Calu3 (cell line): Measurements from ENCODE around the gene EHD3. TPM values are rescaled to one million over a fixed set of nuclear protein-coding genes. Genes with fewer than 3 reads are reported as not detected.

ENCODE experiments used
- BruUV-seq: library from RNA; stranded (reverse); fragments of 400-500 nt; replicated peaks from 2 replicates; lab custom pipeline; 2021; lab: Mats Ljungman, UMichigan
- CTCF ChIA-PET: fragments of 300-600 bp; sonication (Branson Sonifier 250); formaldehyde crosslinking; loops from one replicate; lab custom pipeline; 2022; ENCODE audit warnings: antibody characterized with exemption; lab: Charles Lee
- DNase-seq: peaks from one replicate; pipeline ENCODE4 v3.0.0; 2022
- H3K27ac Mint-ChIP-seq: one replicate; pipeline ENCODE4 v1.8.0; 2022; ENCODE audit warnings: mixed read lengths; ENCODE audit not compliant: unreplicated experiment
- H3K27me3 Mint-ChIP-seq: one replicate; pipeline ENCODE4 v1.8.0; 2022; ENCODE audit warnings: mixed read lengths; ENCODE audit not compliant: unreplicated experiment
- H3K36me3 Mint-ChIP-seq: one replicate; pipeline ENCODE4 v1.8.0; 2022; ENCODE audit warnings: mild to moderate bottlenecking, moderate library complexity, mixed read lengths; ENCODE audit not compliant: insufficient read depth, unreplicated experiment
- H3K4me1 Mint-ChIP-seq: one replicate; pipeline ENCODE4 v1.8.0; 2022; ENCODE audit warnings: mild to moderate bottlenecking, low read depth, mixed read lengths; ENCODE audit not compliant: unreplicated experiment
- H3K4me3 Mint-ChIP-seq: one replicate; pipeline ENCODE4 v1.8.0; 2022; ENCODE audit warnings: mild to moderate bottlenecking, low read depth, moderate library complexity, mixed read lengths; ENCODE audit not compliant: unreplicated experiment
- H3K9me3 Mint-ChIP-seq: one replicate; pipeline ENCODE4 v1.8.0; 2022; ENCODE audit warnings: low read depth, mixed read lengths; ENCODE audit not compliant: unreplicated experiment
- CTCF ChIP-seq: fragments of 200-600 bp; IDR thresholded peaks from one replicate; pipeline ENCODE4 v1.8.0; 2022; ENCODE audit warnings: antibody characterized with exemption; ENCODE audit not compliant: unreplicated experiment
- intact Hi-C: fragments of 100-400 bp; cut with micrococcal nuclease; formaldehyde crosslinking; loops from one replicate; pipeline ENCODE4 v1.10.0; 2022; ENCODE audit not compliant: unreplicated experiment
- total RNA-seq: library from RNA; stranded (reverse); gene quantifications from 2 replicates; pipeline ENCODE4 v1.2.3, GENCODE V29; 2022

The EHD3 gene
- total RNA-seq, 1 experiment from 2014 or later: 1.7 TPM

GRCh38 chr2:31199206-31199605 is 34.7 kb upstream of the EHD3 start:
- no peaks in the 10 kb centered on the region for H3K4me1 Mint-ChIP-seq
- H3K4me3 Mint-ChIP-seq: no peak overlapping the region
- intact Hi-C loops: no loop called here
- no peak for DNase-seq
- H3K27ac Mint-ChIP-seq: no peak overlapping the region
- no TSS peak for BruUV-seq
- no peak for TF ChIP-seq CTCF
- H3K9me3 Mint-ChIP-seq: peaks cover 4% of the 10 kb centered on the region
- H3K36me3 Mint-ChIP-seq: no peaks in the 10 kb centered on the region
- CTCF ChIA-PET: no interaction called here
- peaks cover 67% of the 10 kb centered on the region for H3K27me3 Mint-ChIP-seq

- intact Hi-C loops: no loop called here
- Mint-ChIP-seq H3K36me3 (no peaks in the 10 kb centered on the region), H3K4me1 (no peaks in the 10 kb centered on the region), H3K27me3 (peaks cover 76% of the 10 kb centered on the region), H3K27ac (no peak overlapping the region), H3K9me3 (peaks cover 4% of the 10 kb centered on the region), H3K4me3 (no peak overlapping the region)
- no peak for TF ChIP-seq CTCF
- CTCF ChIA-PET: no interaction called here
- no TSS peak for BruUV-seq
- no peak for DNase-seq
These were observed 33.0 kb upstream of the EHD3 start for GRCh38 chr2:31200972-31201371.

- no peak for TF ChIP-seq CTCF
- Mint-ChIP-seq H3K36me3 (no peaks in the 10 kb centered on the region), H3K4me3 (no peak overlapping the region), H3K9me3 (peaks cover 6% of the 10 kb centered on the region), H3K27ac (no peak overlapping the region), H3K4me1 (no peaks in the 10 kb centered on the region), H3K27me3 (peaks cover 76% of the 10 kb centered on the region)
- BruUV-seq: no TSS peak
- CTCF ChIA-PET: no interaction called here
- intact Hi-C loops: no loop called here
- DNase-seq: no peak
These were observed 31.9 kb upstream of the EHD3 start for GRCh38 chr2:31202041-31202440.

GRCh38 chr2:31202833-31203232 is 31.1 kb upstream of the EHD3 start:
- H3K27ac Mint-ChIP-seq: no peak overlapping the region
- DNase-seq: no peak
- TF ChIP-seq CTCF: no peak
- H3K4me3 Mint-ChIP-seq: no peak overlapping the region
- peaks cover 6% of the 10 kb centered on the region for H3K9me3 Mint-ChIP-seq
- BruUV-seq: no TSS peak
- CTCF ChIA-PET: interaction anchor here (0.6 kb wide), 1 partner anchor 52 kb away, joined by 3 read pairs; no protein-coding TSS in a partner anchor
- intact Hi-C loops: no loop called here
- peaks cover 71% of the 10 kb centered on the region for H3K27me3 Mint-ChIP-seq
- H3K36me3 Mint-ChIP-seq: no peaks in the 10 kb centered on the region
- no peaks in the 10 kb centered on the region for H3K4me1 Mint-ChIP-seq
